ENCODE measurements around the gene NID1.

- TF ChIP-seq POLR2A (IDR thresholded peaks at IDR 0.05) (no peak), CTCF (IDR thresholded peaks at IDR 0.05) (no peak)
These were observed 136.7 kb downstream of the NID1 start for GRCh38 chr1:235928197-235928596.
